K562 (cell line): Measurements from ENCODE around the gene FHDC1. TPM values are rescaled to one million over a fixed set of nuclear protein-coding genes. Genes with fewer than 3 reads are reported as not detected.

Experiments used
- ATAC-seq: fragments of 200-7000 bp; cut with Tn5 transposase; 3 replicates; pipeline ENCODE4 v1.9.1; 2020; ENCODE audit warnings: moderate library complexity
- BruUV-seq: library from RNA; stranded (reverse); fragments of 400-500 nt; replicated peaks from 2 replicates; lab custom pipeline; 2021; lab: Mats Ljungman, UMichigan
- CTCF ChIA-PET: fragments of 300-600 bp; formaldehyde crosslinking; extraction: SDS; loops from one replicate; lab custom pipeline; 2021; ENCODE audit warnings: low intra/inter-chr PET ratio; lab: Yijun Ruan, JAX
- POLR2A ChIA-PET: fragments of 300-600, 350-650 bp; sonication (Branson Sonifier 250); formaldehyde crosslinking; extraction: SDS; loops from one replicate; lab custom pipeline; 2021; ENCODE audit warnings: antibody characterized with exemption, inconsistent platforms; lab: Yijun Ruan, JAX
- DNase-seq, 4 experiments: peaks; one replicate each; pipeline versions ENCODE4 v3.0.0 to v3.0.0-alpha.2; 2011 to 2018; ENCODE audit warnings: low spot score in 3 of 4, mixed read lengths in 3 of 4; ENCODE audit errors: extremely low read depth in 1 of 4
- FAIRE-seq: peaks from 2 replicates; lab custom pipeline; 2011; peaks lifted over from hg19 to GRCh38; lab: Jason Lieb, UNC
- H2AFZ ChIP-seq: 2 replicates; pipeline ENCODE4 v1.6.0; 2011; ENCODE audit warnings: low read depth, low read length, control low read depth, inconsistent platforms
- H3K27ac ChIP-seq: fragments of 200-600 bp; 3 replicates; pipeline ENCODE4 v1.8.0; 2011; ENCODE audit warnings: low read depth, mild to moderate bottlenecking, control low read depth, inconsistent platforms, low read length, moderate library complexity, mixed read lengths; ENCODE audit errors: extremely low read depth
- H3K27me3 ChIP-seq, 2 experiments: fragments of 300-600 bp in 1 of 2; 2 replicates in 1 of 2; 3 replicates in 1 of 2; pipeline versions ENCODE4 v1.6.0 to v1.8.0; 2011; ENCODE audit warnings: inconsistent platforms in 2 of 2, low read length in 2 of 2, mild to moderate bottlenecking in 1 of 2, mixed read lengths in 1 of 2, moderate library complexity in 1 of 2; ENCODE audit not compliant: control insufficient read depth in 2 of 2, insufficient read depth in 2 of 2
- H3K36me3 ChIP-seq: fragments of 300-600 bp; 3 replicates; pipeline ENCODE4 v1.8.0; 2011; ENCODE audit warnings: mild to moderate bottlenecking, low read length, inconsistent platforms; ENCODE audit not compliant: control insufficient read depth, insufficient read depth
- H3K4me1 ChIP-seq, 2 experiments: fragments of 200-600 bp in 1 of 2; replicated peaks in 1 of 2; 2 replicates in 1 of 2; 3 replicates in 1 of 2; pipeline versions ENCODE4 v1.5.1 to v1.8.0; 2011; ENCODE audit warnings: inconsistent platforms in 2 of 2, low read length in 2 of 2, mild to moderate bottlenecking in 1 of 2, mixed read lengths in 1 of 2, moderate library complexity in 1 of 2; ENCODE audit not compliant: control insufficient read depth in 2 of 2, insufficient read depth in 2 of 2
- H3K4me2 ChIP-seq: 2 replicates; pipeline ENCODE4 v1.6.1; 2011; ENCODE audit warnings: low read length, control low read depth, inconsistent platforms, mixed read lengths; ENCODE audit not compliant: insufficient read depth
- H3K4me3 ChIP-seq: fragments of 200-600 bp; sonication (generic), shearing (Covaris generic); 2 replicates; pipeline ENCODE4 v1.5.1; 2016; ENCODE audit warnings: control low read depth, inconsistent platforms
- H3K79me2 ChIP-seq: fragments of 200-600 bp; 3 replicates; pipeline ENCODE4 v1.8.0; 2011; ENCODE audit warnings: low read length, inconsistent platforms; ENCODE audit not compliant: control insufficient read depth, insufficient read depth
- H3K9ac ChIP-seq, 2 experiments: 2 replicates each; pipeline versions ENCODE4 v1.6.0 to v1.6.1; 2011; ENCODE audit warnings: low read depth in 2 of 2, low read length in 2 of 2, control low read depth in 1 of 2, inconsistent platforms in 1 of 2, mild to moderate bottlenecking in 1 of 2, mixed read lengths in 1 of 2; ENCODE audit not compliant: insufficient read depth in 1 of 2
- H3K9me1 ChIP-seq: one replicate; pipeline ENCODE4 v1.6.0; 2011; ENCODE audit warnings: inconsistent platforms, mild to moderate bottlenecking, low read length, moderate library complexity; ENCODE audit not compliant: control insufficient read depth, insufficient read depth
- H3K9me3 ChIP-seq: replicated peaks from 2 replicates; pipeline ENCODE4 v1.5.1; 2011; ENCODE audit warnings: low read depth, low read length, inconsistent platforms; ENCODE audit not compliant: control insufficient read depth, insufficient read depth
- H4K20me1 ChIP-seq: replicated peaks from 2 replicates; pipeline ENCODE4 v1.6.1; 2011; ENCODE audit warnings: low read length, inconsistent platforms, mixed read lengths; ENCODE audit not compliant: control insufficient read depth, insufficient read depth
- BCLAF1 ChIP-seq, 2 experiments: fragments of 450-650 bp in 1 of 2; IDR thresholded peaks; 2 replicates each; pipeline ENCODE4 v1.6.1; 2011 to 2017; ENCODE audit warnings: low read depth in 2 of 2, antibody characterized with exemption in 1 of 2, borderline replicate concordance in 1 of 2, low read length in 1 of 2, mild to moderate bottlenecking in 1 of 2, mixed read lengths in 1 of 2; ENCODE audit not compliant: control insufficient read depth in 1 of 2
- CHCHD3 ChIP-seq: fragments of 250-450 bp; sonication (Bioruptor Pico); IDR thresholded peaks from 2 replicates; pipeline ENCODE4 v2.1.2; 2022; ENCODE audit warnings: mild to moderate bottlenecking
- E2F5 ChIP-seq: sonication (generic); formaldehyde crosslinking; IDR thresholded peaks from 2 replicates; pipeline ENCODE4 v1.8.0; 2022; ENCODE audit warnings: mild to moderate bottlenecking, missing genetic modification reagents
- HINFP ChIP-seq: fragments of 450-650 bp; conservative IDR thresholded peaks from 2 replicates; pipeline ENCODE4 v1.6.1; 2016; ENCODE audit warnings: missing genetic modification characterization, low read depth, mild to moderate bottlenecking, control low read depth, missing compliant biosample characterization
- MLX ChIP-seq, 2 experiments: fragments of 450-650 bp in 1 of 2; sonication (generic) in 1 of 2; formaldehyde crosslinking; conservative IDR thresholded peaks; 2 replicates each; pipeline versions ENCODE4 v1.4.0 to v1.8.1; 2020 to 2022; ENCODE audit warnings: mild to moderate bottlenecking in 1 of 2, missing genetic modification reagents in 1 of 2
- PML ChIP-seq: IDR thresholded peaks from 2 replicates; pipeline ENCODE4 v1.6.1; 2012; ENCODE audit warnings: low read length, inconsistent platforms
- UBTF ChIP-seq, 2 experiments: IDR thresholded peaks; 2 replicates each; pipeline ENCODE4 v1.6.1; 2012; ENCODE audit warnings: improper control_type of control experiment in 2 of 2, low read depth in 2 of 2, low read length in 2 of 2, borderline replicate concordance in 1 of 2
- ZMIZ1 ChIP-seq, 2 experiments: fragments of 150-350 bp in 1 of 2; IDR thresholded peaks; 2 replicates each; pipeline ENCODE4 v1.6.1; 2012 to 2016; ENCODE audit warnings: low read depth in 2 of 2, low read length in 2 of 2, mild to moderate bottlenecking in 1 of 2, moderate library complexity in 1 of 2
- WGBS: fragments of 100-300 bp; shearing (Covaris generic); methylation state at CpG from one replicate; pipeline ENCODE4 v1.1.6; 2016; ENCODE audit warnings: low coverage, mixed read lengths; ENCODE audit not compliant: insufficient coverage; ENCODE audit errors: missing lambda C conversion rate; 5-methylcytosine and 5-hydroxymethylcytosine counted together
- in situ Hi-C: fragments of 300-500 bp; cut with MboI; formaldehyde crosslinking; loops from 4 replicates; pipeline ENCODE4 v1.15.0; 2018; ENCODE audit warnings: inconsistent platforms, mixed read lengths
- intact Hi-C: fragments of 100-400 bp; cut with micrococcal nuclease; formaldehyde crosslinking; loops from 2 replicates; pipeline ENCODE4 v1.14.2; 2022
- polyA plus RNA-seq, 8 experiments: library from polyadenylated mRNA; depleted of rRNA in 4 of 8; stranded (reverse) in 5 of 8; unstranded in 3 of 8; fragments of >200 nt; fragmentation: Nextera tagmentation in 2 of 8; fragmentation: Illumina TruSeq in 1 of 8; extraction: Ambion mirVana in 2 of 8; extraction: Trizol in 1 of 8; gene quantifications; 2 replicates each; pipeline versions ENCODE4 v1.2.1 to v1.2.3, GENCODE V29; 2011 to 2014; ENCODE audit warnings: inconsistent platforms in 1 of 8, missing spikeins in 1 of 8
- total RNA-seq, 7 experiments: library from RNA; depleted of rRNA in 6 of 7; stranded (reverse); fragments of >200 nt in 6 of 7; fragmentation: Illumina TruSeq in 2 of 7; extraction: Trizol in 2 of 7; gene quantifications; 2 replicates each; pipeline versions ENCODE4 v1.2.1 to v1.2.3, GENCODE V29; 2011 to 2021; ENCODE audit warnings: low replicate concordance in 1 of 7

Gene FHDC1
- total and polyA plus RNA-seq, 9 of the 15 experiments (the other 6 are each of a cell fraction or from before 2014, with no cell fraction given), result 0.01 to 0.43 (median 0.07) TPM

- DNase-seq (no peak), FAIRE-seq (no peak), ATAC-seq (no peak)
- Histone ChIP-seq H3K27me3 (peaks cover 4% of the 10 kb centered on the region in 2 experiments; a peak in 2 of 5 replicates), H3K4me3 (no peak overlapping the region), H3K4me2 (no peak overlapping the region), H3K36me3 (no peaks in the 10 kb centered on the region), H3K27ac (no peak overlapping the region), H2AFZ (no peak overlapping the region), H3K9ac (no peak overlapping the region), H3K9me3 (0 out of 2 replicates have a peak, but pooled peaks cover 3% of the 10 kb centered on the region), H3K79me2 (no peaks in the 10 kb centered on the region), H3K9me1 (no peaks in the 10 kb centered on the region), H4K20me1 (no peaks in the 10 kb centered on the region), H3K4me1 (peaks cover 2 to 9% of the 10 kb centered on the region in 2 experiments; a peak in 3 of 5 replicates)
- ChIA-PET CTCF (no interaction called here), POLR2A (no interaction called here)
- intact Hi-C loops, result no loop called here
- in situ Hi-C loops, result no loop called here
- no TSS peak for BruUV-seq
- WGBS, result 0% methylated on average over 1 of the region's 1 CpG
- TF ChIP-seq BCLAF1 (IDR thresholded peaks at IDR 0.05; ENCODE audit: borderline replicate concordance in 1 of 2, control insufficient read depth in 1 of 2, low read depth in 2 of 2, low read length in 1 of 2) (no peak), CHCHD3 (CRISPR knock-in tag) (no peak), UBTF (IDR thresholded peaks at IDR 0.05; ENCODE audit: borderline replicate concordance in 1 of 2, low read depth in 2 of 2, low read length in 2 of 2) (no peak), E2F5 (CRISPR knock-in tag) (no peak), HINFP (no peak), MLX (CRISPR knock-in tag; conservative IDR thresholded peaks at IDR 0.05) (no peak), ZMIZ1 (IDR thresholded peaks at IDR 0.05; ENCODE audit: low read depth in 2 of 2, low read length in 2 of 2) (no peak), PML (no peak)
These were observed 92.4 kb downstream of the FHDC1 start for GRCh38 chr4:153028535-153028934.
